HG03565 (cell line): ENCODE measurements around the gene MYOCOS.
"Not testable (repeated sequence)": the region's sequence is repeated elsewhere in the genome, so short reads cannot be mapped to it uniquely, and the experiment has no call there.

ENCODE experiments used
- ATAC-seq: cut with Tn5 transposase; IDR thresholded peaks from one replicate; pipeline ENCODE4 v1.9.1; 2021; ENCODE audit warnings: mild to moderate bottlenecking, moderate library complexity; ENCODE audit not compliant: unreplicated experiment

The MYOCOS gene

GRCh38 chr1:171656206-171656605, 34.2 kb downstream of the MYOCOS start:
- ATAC-seq, result not testable (repeated sequence)

GRCh38 chr1:171661076-171661650, 39.1 kb downstream of the MYOCOS start:
- no peak for ATAC-seq

GRCh38 chr1:171663036-171663853, 41.2 kb downstream of the MYOCOS start:
- ATAC-seq, result no peak

GRCh38 chr1:171663854-171664575, 42.0 kb downstream of the MYOCOS start:
- no peak for ATAC-seq

- ATAC-seq, result no peak
Measured at GRCh38 chr1:171664976-171665375, 42.9 kb downstream of the MYOCOS start.

- no peak for ATAC-seq
Measured at GRCh38 chr1:171666114-171666769, 44.2 kb downstream of the MYOCOS start.

DNA sequence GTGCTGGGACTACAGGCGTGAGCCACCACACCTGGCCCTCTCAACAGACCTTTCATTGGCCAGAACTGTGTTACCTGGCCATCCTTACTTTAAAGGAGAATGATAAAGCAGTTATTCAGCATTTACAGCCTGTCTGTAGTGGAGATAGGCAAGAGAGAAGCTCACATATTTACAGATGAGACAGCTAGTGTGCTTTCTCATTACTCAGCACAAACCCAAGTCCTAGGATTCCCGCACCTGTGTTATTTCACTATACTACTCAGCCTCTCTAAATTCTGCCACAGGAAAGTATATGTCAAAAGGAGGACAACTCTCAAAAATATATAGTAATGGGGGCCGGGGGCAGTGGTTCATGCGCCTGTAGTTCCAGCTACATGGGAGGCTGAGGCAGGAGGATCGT, 46.3 kb downstream of the MYOCOS start:
- ATAC-seq, result no peak

DNA sequence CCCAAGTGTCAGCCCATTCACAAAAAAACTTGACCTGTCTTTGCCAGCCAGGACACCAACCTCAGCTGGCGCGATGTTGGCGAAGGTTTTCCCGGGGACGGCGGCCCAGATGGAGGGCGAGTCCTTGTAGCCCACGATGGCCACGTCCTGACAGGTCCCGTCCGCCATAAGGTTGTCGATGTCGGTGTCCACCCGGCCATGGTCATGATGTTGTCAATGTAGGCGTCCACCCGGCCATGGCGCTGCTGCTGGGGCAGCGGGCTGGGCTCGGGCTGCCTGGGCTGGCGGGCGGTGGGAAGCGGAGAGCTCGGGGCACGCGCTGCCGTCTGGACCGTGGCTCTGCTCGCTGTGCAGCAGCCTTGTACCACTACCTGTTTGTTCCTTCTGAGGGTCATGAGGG, 48.7 kb downstream of the MYOCOS start:
- ATAC-seq, result no peak

GRCh38 chr1:171674431-171675405, 52.7 kb downstream of the MYOCOS start:
- ATAC-seq, result no peak
